HEK293 (cell line): ENCODE data around the gene C3orf20.

Experiments
- HIC1 ChIP-seq: fragments of 450-650 bp; formaldehyde crosslinking; IDR thresholded peaks from 2 replicates; pipeline ENCODE4 v1.5.1; 2016; ENCODE audit warnings: missing biosample characterization, missing genetic modification characterization
- HOXA7 ChIP-seq: sonication (generic); formaldehyde crosslinking; IDR thresholded peaks from 2 replicates; pipeline ENCODE4 v1.8.1; 2022; ENCODE audit warnings: missing genetic modification reagents, borderline replicate concordance
- KLF8 ChIP-seq: fragments of 450-650 bp; formaldehyde crosslinking; IDR thresholded peaks from 2 replicates; pipeline ENCODE4 v1.5.1; 2016; ENCODE audit warnings: missing biosample characterization, missing genetic modification characterization
- MZF1 ChIP-seq: fragments of 450-650 bp; formaldehyde crosslinking; IDR thresholded peaks from 2 replicates; pipeline ENCODE4 v1.5.1; 2017; ENCODE audit warnings: missing biosample characterization, missing genetic modification characterization, borderline replicate concordance
- PATZ1 ChIP-seq: fragments of 450-650 bp; formaldehyde crosslinking; IDR thresholded peaks from 2 replicates; pipeline ENCODE4 v1.5.1; 2016; ENCODE audit warnings: missing biosample characterization, missing genetic modification characterization
- SCRT2 ChIP-seq: fragments of 450-650 bp; formaldehyde crosslinking; IDR thresholded peaks from 2 replicates; pipeline ENCODE4 v1.5.1; 2016; ENCODE audit warnings: missing biosample characterization, missing genetic modification characterization
- TCF7L2 ChIP-seq: IDR thresholded peaks from 2 replicates; pipeline ENCODE4 v1.6.1; 2011; ENCODE audit warnings: low read depth, mild to moderate bottlenecking, inconsistent platforms, low read length, moderate library complexity, borderline replicate concordance
- ZBTB10 ChIP-seq: fragments of 450-650 bp; formaldehyde crosslinking; IDR thresholded peaks from 2 replicates; pipeline ENCODE4 v1.5.1; 2016; ENCODE audit warnings: missing biosample characterization, missing genetic modification characterization
- ZBTB20 ChIP-seq: fragments of 450-650 bp; formaldehyde crosslinking; IDR thresholded peaks from 2 replicates; pipeline ENCODE4 v1.5.1; 2016; ENCODE audit warnings: missing biosample characterization, missing genetic modification characterization
- ZBTB49 ChIP-seq: fragments of 450-650 bp; formaldehyde crosslinking; IDR thresholded peaks from 2 replicates; pipeline ENCODE4 v1.5.1; 2016; ENCODE audit warnings: missing biosample characterization, missing genetic modification characterization, low read depth
- ZEB2 ChIP-seq: fragments of 450-650 bp; formaldehyde crosslinking; IDR thresholded peaks from 2 replicates; pipeline ENCODE4 v1.5.1; 2016; ENCODE audit warnings: missing biosample characterization, missing genetic modification characterization
- ZFHX2 ChIP-seq: fragments of 450-650 bp; formaldehyde crosslinking; conservative IDR thresholded peaks from 2 replicates; pipeline ENCODE4 v1.5.1; 2016; ENCODE audit warnings: missing biosample characterization, missing genetic modification characterization
- ZNF132 ChIP-seq: fragments of 450-650 bp; formaldehyde crosslinking; IDR thresholded peaks from 2 replicates; pipeline ENCODE4 v1.5.1; 2017; ENCODE audit warnings: missing biosample characterization, missing genetic modification characterization, borderline replicate concordance
- ZNF157 ChIP-seq: fragments of 450-650 bp; formaldehyde crosslinking; IDR thresholded peaks from 2 replicates; pipeline ENCODE4 v1.5.1; 2016; ENCODE audit warnings: missing biosample characterization, missing genetic modification characterization
- ZNF169 ChIP-seq: fragments of 450-650 bp; formaldehyde crosslinking; IDR thresholded peaks from 2 replicates; pipeline ENCODE4 v1.5.1; 2016; ENCODE audit warnings: missing biosample characterization, missing genetic modification characterization
- ZNF174 ChIP-seq: fragments of 450-650 bp; formaldehyde crosslinking; IDR thresholded peaks from 2 replicates; pipeline ENCODE4 v1.5.0; 2017; ENCODE audit warnings: missing biosample characterization, mild to moderate bottlenecking, missing genetic modification characterization
- ZNF302 ChIP-seq: fragments of 450-650 bp; formaldehyde crosslinking; IDR thresholded peaks from 2 replicates; pipeline ENCODE4 v1.5.1; 2016; ENCODE audit warnings: missing biosample characterization, missing genetic modification characterization, low read depth
- ZNF311 ChIP-seq: fragments of 450-650 bp; formaldehyde crosslinking; IDR thresholded peaks from 2 replicates; pipeline ENCODE4 v1.5.1; 2017; ENCODE audit warnings: missing biosample characterization, missing genetic modification characterization, borderline replicate concordance
- ZNF530 ChIP-seq: fragments of 450-650 bp; formaldehyde crosslinking; IDR thresholded peaks from 2 replicates; pipeline ENCODE4 v1.5.1; 2016; ENCODE audit warnings: low read depth, missing biosample characterization, missing genetic modification characterization
- ZNF560 ChIP-seq: fragments of 450-650 bp; formaldehyde crosslinking; IDR thresholded peaks from 2 replicates; pipeline ENCODE4 v1.5.1; 2017; ENCODE audit warnings: missing biosample characterization, missing genetic modification characterization, borderline replicate concordance
- ZNF561 ChIP-seq: fragments of 450-650 bp; IDR thresholded peaks from 2 replicates; pipeline ENCODE4 v1.5.1; 2018; ENCODE audit warnings: missing biosample characterization, missing genetic modification characterization, borderline replicate concordance
- ZNF701 ChIP-seq: fragments of 450-650 bp; formaldehyde crosslinking; IDR thresholded peaks from 2 replicates; pipeline ENCODE4 v1.5.1; 2016; ENCODE audit warnings: missing biosample characterization, missing genetic modification characterization
- ZNF707 ChIP-seq: fragments of 450-650 bp; formaldehyde crosslinking; IDR thresholded peaks from 2 replicates; pipeline ENCODE4 v1.5.1; 2016; ENCODE audit warnings: missing biosample characterization, missing genetic modification characterization
- TF ChIP-seq, protein P1 (sequence below): fragments of 450-650 bp; formaldehyde crosslinking; IDR thresholded peaks from 2 replicates; pipeline ENCODE4 v1.5.1; 2016; ENCODE audit warnings: missing biosample characterization, missing genetic modification characterization
- TF ChIP-seq, protein P2 (sequence below): fragments of 450-650 bp; formaldehyde crosslinking; IDR thresholded peaks from 2 replicates; pipeline ENCODE4 v1.5.1; 2016; ENCODE audit warnings: missing biosample characterization, missing genetic modification characterization
- TF ChIP-seq, protein P3 (sequence below): fragments of 450-650 bp; formaldehyde crosslinking; IDR thresholded peaks from 2 replicates; pipeline ENCODE4 v1.5.1; 2016; ENCODE audit warnings: missing biosample characterization, missing genetic modification characterization

C3orf20 gene

GRCh38 chr3:14651440-14652251, 23.3 kb upstream of the C3orf20 start, which contains the start of gene CCDC174 (continued):
- TF ChIP-seq MZF1 (tag by site-specific recombination) (no peak), HOXA7 (CRISPR knock-in tag) (no peak), ZNF157 (no peak), ZNF311 (tag by site-specific recombination) (no peak), PATZ1 (tag by site-specific recombination) (no peak), ZNF132 (tag by site-specific recombination) (no peak), ZNF560 (tag by site-specific recombination) (no peak), ZBTB20 (peak; percentile 91), ZBTB10 (tag by site-specific recombination) (peak; percentile 58; the same call in 1 of the 2 replicates), SCRT2 (no peak), ZNF169 (no peak), ZEB2 (tag by site-specific recombination) (peak; percentile 92), ZNF530 (tag by site-specific recombination) (no peak), HIC1 (tag by site-specific recombination) (no peak), ZBTB49 (no peak), TCF7L2 (no peak), ZNF701 (no peak), ZNF561 (tag by site-specific recombination) (peak; percentile 62; the same call in 1 of the 2 replicates), ZNF302 (tag by site-specific recombination) (no peak), ZFHX2 (peak; percentile 86), ZNF707 (tag by site-specific recombination) (no peak), KLF8 (tag by site-specific recombination) (peak; percentile 99), ZNF174 (tag by site-specific recombination) (no peak)
- TF ChIP-seq, protein P1, sequence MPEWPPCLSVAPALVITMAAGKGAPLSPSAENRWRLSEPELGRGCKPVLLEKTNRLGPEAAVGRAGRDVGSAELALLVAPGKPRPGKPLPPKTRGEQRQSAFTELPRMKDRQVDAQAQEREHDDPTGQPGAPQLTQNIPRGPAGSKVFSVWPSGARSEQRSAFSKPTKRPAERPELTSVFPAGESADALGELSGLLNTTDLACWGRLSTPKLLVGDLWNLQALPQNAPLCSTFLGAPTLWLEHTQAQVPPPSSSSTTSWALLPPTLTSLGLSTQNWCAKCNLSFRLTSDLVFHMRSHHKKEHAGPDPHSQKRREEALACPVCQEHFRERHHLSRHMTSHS (tag by site-specific recombination) = no peak
- TF ChIP-seq, protein P2, sequence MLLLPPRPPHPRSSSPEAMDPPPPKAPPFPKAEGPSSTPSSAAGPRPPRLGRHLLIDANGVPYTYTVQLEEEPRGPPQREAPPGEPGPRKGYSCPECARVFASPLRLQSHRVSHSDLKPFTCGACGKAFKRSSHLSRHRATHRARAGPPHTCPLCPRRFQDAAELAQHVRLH = peak; percentile 100
- TF ChIP-seq, protein P3, sequence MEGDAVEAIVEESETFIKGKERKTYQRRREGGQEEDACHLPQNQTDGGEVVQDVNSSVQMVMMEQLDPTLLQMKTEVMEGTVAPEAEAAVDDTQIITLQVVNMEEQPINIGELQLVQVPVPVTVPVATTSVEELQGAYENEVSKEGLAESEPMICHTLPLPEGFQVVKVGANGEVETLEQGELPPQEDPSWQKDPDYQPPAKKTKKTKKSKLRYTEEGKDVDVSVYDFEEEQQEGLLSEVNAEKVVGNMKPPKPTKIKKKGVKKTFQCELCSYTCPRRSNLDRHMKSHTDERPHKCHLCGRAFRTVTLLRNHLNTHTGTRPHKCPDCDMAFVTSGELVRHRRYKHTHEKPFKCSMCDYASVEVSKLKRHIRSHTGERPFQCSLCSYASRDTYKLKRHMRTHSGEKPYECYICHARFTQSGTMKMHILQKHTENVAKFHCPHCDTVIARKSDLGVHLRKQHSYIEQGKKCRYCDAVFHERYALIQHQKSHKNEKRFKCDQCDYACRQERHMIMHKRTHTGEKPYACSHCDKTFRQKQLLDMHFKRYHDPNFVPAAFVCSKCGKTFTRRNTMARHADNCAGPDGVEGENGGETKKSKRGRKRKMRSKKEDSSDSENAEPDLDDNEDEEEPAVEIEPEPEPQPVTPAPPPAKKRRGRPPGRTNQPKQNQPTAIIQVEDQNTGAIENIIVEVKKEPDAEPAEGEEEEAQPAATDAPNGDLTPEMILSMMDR (tag by site-specific recombination) = no peak; the same call in 1 of the 2 replicates
